GM23338 (cell line): Measurements from ENCODE around the gene FMOD.

Source experiments
- CREB1 ChIP-seq: fragments of 250-450 bp; sonication (Bioruptor Pico); IDR thresholded peaks from 2 replicates; pipeline ENCODE4 v1.5.0; 2020; ENCODE audit warnings: low read depth, mild to moderate bottlenecking, moderate library complexity
- EZH2 ChIP-seq: fragments of 200-600 bp; sonication (generic); IDR thresholded peaks from one replicate; pipeline ENCODE4 v1.8.0; 2017; ENCODE audit warnings: antibody characterized with exemption, mild to moderate bottlenecking, low read depth; ENCODE audit not compliant: unreplicated experiment
- EZH2phosphoT487 ChIP-seq: fragments of 200-600 bp; sonication (generic); IDR thresholded peaks from one replicate; pipeline ENCODE4 v1.8.1; 2018; ENCODE audit warnings: antibody characterized with exemption; ENCODE audit not compliant: unreplicated experiment
- JUNB ChIP-seq: IDR thresholded peaks from one replicate; pipeline ENCODE4 v1.6.1; 2016; ENCODE audit warnings: antibody characterized with exemption; ENCODE audit not compliant: unreplicated experiment
- NANOG ChIP-seq: IDR thresholded peaks from 2 replicates; pipeline ENCODE4 v1.6.1; 2016; ENCODE audit warnings: antibody characterized with exemption, borderline replicate concordance
- POLR2AphosphoS5 ChIP-seq: IDR thresholded peaks from 2 replicates; pipeline ENCODE4 v1.6.1; 2016; ENCODE audit warnings: antibody characterized with exemption, low read depth
- STAT1 ChIP-seq: IDR thresholded peaks from one replicate; pipeline ENCODE4 v1.6.1; 2016; ENCODE audit warnings: antibody characterized with exemption; ENCODE audit not compliant: unreplicated experiment
- ZNF114 ChIP-seq: fragments of 250-450 bp; sonication (Bioruptor Pico); IDR thresholded peaks from 2 replicates; pipeline ENCODE4 v1.5.0; 2020; ENCODE audit warnings: mild to moderate bottlenecking, moderate library complexity
- ZNF331 ChIP-seq: fragments of 250-450 bp; sonication (Bioruptor Pico); IDR thresholded peaks from 2 replicates; pipeline ENCODE4 v1.5.0; 2020; ENCODE audit warnings: low read depth, mild to moderate bottlenecking, moderate library complexity
- TF ChIP-seq, protein P1 (sequence below), 2 experiments: fragments of 200-600 bp in 1 of 2; sonication (generic) in 1 of 2; conservative IDR thresholded peaks; 2 replicates each; pipeline versions ENCODE4 v1.5.1 to v1.6.1; 2016 to 2017; ENCODE audit warnings: antibody characterized with exemption in 2 of 2, low read depth in 2 of 2, mild to moderate bottlenecking in 2 of 2, moderate library complexity in 1 of 2
- TF ChIP-seq, protein P2 (sequence below): IDR thresholded peaks from one replicate; pipeline ENCODE4 v1.6.1; 2018; ENCODE audit warnings: antibody characterized with exemption; ENCODE audit not compliant: unreplicated experiment
- TF ChIP-seq, protein P3 (sequence below): IDR thresholded peaks from 2 replicates; pipeline ENCODE4 v1.6.1; 2016; ENCODE audit warnings: antibody characterized with exemption
- TF ChIP-seq, protein P4 (sequence below): fragments of 250-450 bp; sonication (Bioruptor Pico); IDR thresholded peaks from 2 replicates; pipeline ENCODE4 v1.5.0; 2020; ENCODE audit warnings: mild to moderate bottlenecking, moderate library complexity

DNA sequence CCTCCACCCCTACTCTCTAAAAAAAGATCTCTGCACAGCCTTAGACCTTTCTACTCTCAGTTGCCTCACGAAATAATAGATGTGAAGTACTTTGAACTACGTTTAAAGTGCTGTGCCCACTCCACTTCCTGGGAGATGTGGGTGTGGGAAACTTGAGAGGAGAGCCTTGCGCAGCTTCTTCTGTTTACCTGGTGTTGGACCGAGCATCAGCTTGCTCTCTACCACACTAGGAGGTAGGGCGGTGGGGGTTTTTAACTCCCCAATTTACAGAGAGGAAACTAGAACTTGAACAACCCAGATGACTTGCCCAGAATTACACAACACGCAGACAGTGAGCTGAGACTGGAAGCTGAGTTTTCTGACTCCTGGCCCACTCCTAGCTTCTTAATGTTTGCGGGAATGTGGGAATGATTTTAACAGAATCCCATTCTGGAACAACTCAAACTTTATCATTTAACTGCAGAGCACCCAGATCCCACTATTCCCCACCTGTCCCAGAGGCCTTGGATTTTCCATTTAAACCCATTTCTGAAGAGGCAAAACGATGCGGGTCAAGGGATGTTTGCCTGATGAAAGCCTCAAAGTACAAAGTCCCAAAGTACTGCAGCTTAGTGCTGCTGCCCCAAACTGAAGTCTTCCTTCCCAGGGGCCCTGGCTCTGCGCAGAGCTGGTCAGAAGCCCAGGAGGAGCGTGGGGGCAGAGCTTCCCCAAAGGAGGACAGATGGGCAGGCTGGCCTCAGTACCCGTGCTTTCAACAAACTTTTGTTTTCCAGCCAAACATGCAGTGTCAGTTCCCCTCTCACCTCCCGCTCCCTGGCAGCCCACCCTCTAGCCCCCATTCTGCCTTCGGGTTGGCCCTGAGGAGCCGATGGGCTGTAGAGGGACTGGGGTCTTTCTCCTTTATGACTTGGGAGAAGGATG is 26.6 kb downstream of the FMOD start:
- TF ChIP-seq, protein P1, sequence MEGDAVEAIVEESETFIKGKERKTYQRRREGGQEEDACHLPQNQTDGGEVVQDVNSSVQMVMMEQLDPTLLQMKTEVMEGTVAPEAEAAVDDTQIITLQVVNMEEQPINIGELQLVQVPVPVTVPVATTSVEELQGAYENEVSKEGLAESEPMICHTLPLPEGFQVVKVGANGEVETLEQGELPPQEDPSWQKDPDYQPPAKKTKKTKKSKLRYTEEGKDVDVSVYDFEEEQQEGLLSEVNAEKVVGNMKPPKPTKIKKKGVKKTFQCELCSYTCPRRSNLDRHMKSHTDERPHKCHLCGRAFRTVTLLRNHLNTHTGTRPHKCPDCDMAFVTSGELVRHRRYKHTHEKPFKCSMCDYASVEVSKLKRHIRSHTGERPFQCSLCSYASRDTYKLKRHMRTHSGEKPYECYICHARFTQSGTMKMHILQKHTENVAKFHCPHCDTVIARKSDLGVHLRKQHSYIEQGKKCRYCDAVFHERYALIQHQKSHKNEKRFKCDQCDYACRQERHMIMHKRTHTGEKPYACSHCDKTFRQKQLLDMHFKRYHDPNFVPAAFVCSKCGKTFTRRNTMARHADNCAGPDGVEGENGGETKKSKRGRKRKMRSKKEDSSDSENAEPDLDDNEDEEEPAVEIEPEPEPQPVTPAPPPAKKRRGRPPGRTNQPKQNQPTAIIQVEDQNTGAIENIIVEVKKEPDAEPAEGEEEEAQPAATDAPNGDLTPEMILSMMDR (conservative IDR thresholded peaks at IDR 0.05; ENCODE audit: low read depth in 2 of 2) = no peak
- TF ChIP-seq EZH2phosphoT487 (no peak), POLR2AphosphoS5 (no peak), EZH2 (no peak), JUNB (no peak), ZNF331 (no peak), CREB1 (no peak), NANOG (no peak), STAT1 (no peak), ZNF114 (CRISPR knock-in tag) (no peak)
- TF ChIP-seq, protein P2, sequence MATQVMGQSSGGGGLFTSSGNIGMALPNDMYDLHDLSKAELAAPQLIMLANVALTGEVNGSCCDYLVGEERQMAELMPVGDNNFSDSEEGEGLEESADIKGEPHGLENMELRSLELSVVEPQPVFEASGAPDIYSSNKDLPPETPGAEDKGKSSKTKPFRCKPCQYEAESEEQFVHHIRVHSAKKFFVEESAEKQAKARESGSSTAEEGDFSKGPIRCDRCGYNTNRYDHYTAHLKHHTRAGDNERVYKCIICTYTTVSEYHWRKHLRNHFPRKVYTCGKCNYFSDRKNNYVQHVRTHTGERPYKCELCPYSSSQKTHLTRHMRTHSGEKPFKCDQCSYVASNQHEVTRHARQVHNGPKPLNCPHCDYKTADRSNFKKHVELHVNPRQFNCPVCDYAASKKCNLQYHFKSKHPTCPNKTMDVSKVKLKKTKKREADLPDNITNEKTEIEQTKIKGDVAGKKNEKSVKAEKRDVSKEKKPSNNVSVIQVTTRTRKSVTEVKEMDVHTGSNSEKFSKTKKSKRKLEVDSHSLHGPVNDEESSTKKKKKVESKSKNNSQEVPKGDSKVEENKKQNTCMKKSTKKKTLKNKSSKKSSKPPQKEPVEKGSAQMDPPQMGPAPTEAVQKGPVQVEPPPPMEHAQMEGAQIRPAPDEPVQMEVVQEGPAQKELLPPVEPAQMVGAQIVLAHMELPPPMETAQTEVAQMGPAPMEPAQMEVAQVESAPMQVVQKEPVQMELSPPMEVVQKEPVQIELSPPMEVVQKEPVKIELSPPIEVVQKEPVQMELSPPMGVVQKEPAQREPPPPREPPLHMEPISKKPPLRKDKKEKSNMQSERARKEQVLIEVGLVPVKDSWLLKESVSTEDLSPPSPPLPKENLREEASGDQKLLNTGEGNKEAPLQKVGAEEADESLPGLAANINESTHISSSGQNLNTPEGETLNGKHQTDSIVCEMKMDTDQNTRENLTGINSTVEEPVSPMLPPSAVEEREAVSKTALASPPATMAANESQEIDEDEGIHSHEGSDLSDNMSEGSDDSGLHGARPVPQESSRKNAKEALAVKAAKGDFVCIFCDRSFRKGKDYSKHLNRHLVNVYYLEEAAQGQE = no peak
- TF ChIP-seq, protein P3, sequence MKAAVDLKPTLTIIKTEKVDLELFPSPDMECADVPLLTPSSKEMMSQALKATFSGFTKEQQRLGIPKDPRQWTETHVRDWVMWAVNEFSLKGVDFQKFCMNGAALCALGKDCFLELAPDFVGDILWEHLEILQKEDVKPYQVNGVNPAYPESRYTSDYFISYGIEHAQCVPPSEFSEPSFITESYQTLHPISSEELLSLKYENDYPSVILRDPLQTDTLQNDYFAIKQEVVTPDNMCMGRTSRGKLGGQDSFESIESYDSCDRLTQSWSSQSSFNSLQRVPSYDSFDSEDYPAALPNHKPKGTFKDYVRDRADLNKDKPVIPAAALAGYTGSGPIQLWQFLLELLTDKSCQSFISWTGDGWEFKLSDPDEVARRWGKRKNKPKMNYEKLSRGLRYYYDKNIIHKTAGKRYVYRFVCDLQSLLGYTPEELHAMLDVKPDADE = no peak
- TF ChIP-seq, protein P4, sequence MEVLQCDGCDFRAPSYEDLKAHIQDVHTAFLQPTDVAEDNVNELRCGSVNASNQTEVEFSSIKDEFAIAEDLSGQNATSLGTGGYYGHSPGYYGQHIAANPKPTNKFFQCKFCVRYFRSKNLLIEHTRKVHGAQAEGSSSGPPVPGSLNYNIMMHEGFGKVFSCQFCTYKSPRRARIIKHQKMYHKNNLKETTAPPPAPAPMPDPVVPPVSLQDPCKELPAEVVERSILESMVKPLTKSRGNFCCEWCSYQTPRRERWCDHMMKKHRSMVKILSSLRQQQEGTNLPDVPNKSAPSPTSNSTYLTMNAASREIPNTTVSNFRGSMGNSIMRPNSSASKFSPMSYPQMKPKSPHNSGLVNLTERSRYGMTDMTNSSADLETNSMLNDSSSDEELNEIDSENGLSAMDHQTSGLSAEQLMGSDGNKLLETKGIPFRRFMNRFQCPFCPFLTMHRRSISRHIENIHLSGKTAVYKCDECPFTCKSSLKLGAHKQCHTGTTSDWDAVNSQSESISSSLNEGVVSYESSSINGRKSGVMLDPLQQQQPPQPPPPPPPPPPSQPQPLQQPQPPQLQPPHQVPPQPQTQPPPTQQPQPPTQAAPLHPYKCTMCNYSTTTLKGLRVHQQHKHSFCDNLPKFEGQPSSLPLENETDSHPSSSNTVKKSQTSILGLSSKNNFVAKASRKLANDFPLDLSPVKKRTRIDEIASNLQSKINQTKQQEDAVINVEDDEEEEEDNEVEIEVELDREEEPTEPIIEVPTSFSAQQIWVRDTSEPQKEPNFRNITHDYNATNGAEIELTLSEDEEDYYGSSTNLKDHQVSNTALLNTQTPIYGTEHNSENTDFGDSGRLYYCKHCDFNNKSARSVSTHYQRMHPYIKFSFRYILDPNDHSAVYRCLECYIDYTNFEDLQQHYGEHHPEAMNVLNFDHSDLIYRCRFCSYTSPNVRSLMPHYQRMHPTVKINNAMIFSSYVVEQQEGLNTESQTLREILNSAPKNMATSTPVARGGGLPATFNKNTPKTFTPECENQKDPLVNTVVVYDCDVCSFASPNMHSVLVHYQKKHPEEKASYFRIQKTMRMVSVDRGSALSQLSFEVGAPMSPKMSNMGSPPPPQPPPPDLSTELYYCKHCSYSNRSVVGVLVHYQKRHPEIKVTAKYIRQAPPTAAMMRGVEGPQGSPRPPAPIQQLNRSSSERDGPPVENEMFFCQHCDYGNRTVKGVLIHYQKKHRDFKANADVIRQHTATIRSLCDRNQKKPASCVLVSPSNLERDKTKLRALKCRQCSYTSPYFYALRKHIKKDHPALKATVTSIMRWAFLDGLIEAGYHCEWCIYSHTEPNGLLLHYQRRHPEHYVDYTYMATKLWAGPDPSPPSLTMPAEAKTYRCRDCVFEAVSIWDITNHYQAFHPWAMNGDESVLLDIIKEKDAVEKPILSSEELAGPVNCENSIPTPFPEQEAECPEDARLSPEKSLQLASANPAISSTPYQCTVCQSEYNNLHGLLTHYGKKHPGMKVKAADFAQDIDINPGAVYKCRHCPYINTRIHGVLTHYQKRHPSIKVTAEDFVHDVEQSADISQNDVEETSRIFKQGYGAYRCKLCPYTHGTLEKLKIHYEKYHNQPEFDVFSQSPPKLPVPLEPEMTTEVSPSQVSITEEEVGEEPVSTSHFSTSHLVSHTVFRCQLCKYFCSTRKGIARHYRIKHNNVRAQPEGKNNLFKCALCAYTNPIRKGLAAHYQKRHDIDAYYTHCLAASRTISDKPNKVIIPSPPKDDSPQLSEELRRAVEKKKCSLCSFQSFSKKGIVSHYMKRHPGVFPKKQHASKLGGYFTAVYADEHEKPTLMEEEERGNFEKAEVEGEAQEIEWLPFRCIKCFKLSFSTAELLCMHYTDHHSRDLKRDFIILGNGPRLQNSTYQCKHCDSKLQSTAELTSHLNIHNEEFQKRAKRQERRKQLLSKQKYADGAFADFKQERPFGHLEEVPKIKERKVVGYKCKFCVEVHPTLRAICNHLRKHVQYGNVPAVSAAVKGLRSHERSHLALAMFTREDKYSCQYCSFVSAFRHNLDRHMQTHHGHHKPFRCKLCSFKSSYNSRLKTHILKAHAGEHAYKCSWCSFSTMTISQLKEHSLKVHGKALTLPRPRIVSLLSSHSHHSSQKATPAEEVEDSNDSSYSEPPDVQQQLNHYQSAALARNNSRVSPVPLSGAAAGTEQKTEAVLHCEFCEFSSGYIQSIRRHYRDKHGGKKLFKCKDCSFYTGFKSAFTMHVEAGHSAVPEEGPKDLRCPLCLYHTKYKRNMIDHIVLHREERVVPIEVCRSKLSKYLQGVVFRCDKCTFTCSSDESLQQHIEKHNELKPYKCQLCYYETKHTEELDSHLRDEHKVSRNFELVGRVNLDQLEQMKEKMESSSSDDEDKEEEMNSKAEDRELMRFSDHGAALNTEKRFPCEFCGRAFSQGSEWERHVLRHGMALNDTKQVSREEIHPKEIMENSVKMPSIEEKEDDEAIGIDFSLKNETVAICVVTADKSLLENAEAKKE (CRISPR knock-in tag) = no peak
